LNCAP (cell line): ENCODE results near the gene SLC7A9.

Source experiments
- CTCF ChIP-seq: fragments of 450-650 bp; IDR thresholded peaks from 2 replicates; pipeline ENCODE4 v1.5.1; 2017; ENCODE audit warnings: mild to moderate bottlenecking

Gene SLC7A9

GRCh38 chr19:32880622-32881021 lies 11.1 kb upstream of the SLC7A9 start:
- TF ChIP-seq CTCF, result no peak

GRCh38 chr19:32879741-32880140 lies 10.2 kb upstream of the SLC7A9 start:
- TF ChIP-seq CTCF, result no peak

- no peak for TF ChIP-seq CTCF
Measured at GRCh38 chr19:32878988-32879387, 9.4 kb upstream of the SLC7A9 start.

GRCh38 chr19:32877977-32878745 lies 8.6 kb upstream of the SLC7A9 start:
- no peak for TF ChIP-seq CTCF

GRCh38 chr19:32877323-32877912 lies 7.9 kb upstream of the SLC7A9 start:
- no peak for TF ChIP-seq CTCF

- TF ChIP-seq CTCF, result no peak
Measured at GRCh38 chr19:32876919-32877285, 7.3 kb upstream of the SLC7A9 start.

GRCh38 chr19:32876236-32876918 lies 6.8 kb upstream of the SLC7A9 start:
- TF ChIP-seq CTCF, result no peak
